K562 (cell line): Measurements from ENCODE around the gene EYA3. TPM values are rescaled to one million over a fixed set of nuclear protein-coding genes. Genes with fewer than 3 reads are reported as not detected.

Experiments used
- CCNT2 ChIP-seq: IDR thresholded peaks from 2 replicates; pipeline ENCODE4 v1.6.1; 2011; ENCODE audit warnings: borderline replicate concordance, low read depth, mild to moderate bottlenecking, moderate library complexity, mixed read lengths, low read length; ENCODE audit not compliant: insufficient read length; ENCODE audit errors: extremely low read depth
- KLF10 ChIP-seq: fragments of 250-450 bp; sonication (Bioruptor Pico); IDR thresholded peaks from 2 replicates; pipeline ENCODE4 v1.6.1; 2021; ENCODE audit warnings: matching md5 sums
- NELFE ChIP-seq: IDR thresholded peaks from 2 replicates; pipeline ENCODE4 v1.6.1; 2011; ENCODE audit warnings: mild to moderate bottlenecking; ENCODE audit not compliant: insufficient read depth, insufficient read length
- PHF8 ChIP-seq: fragments of 200-600 bp; sonication (generic); IDR thresholded peaks from 2 replicates; pipeline ENCODE4 v1.6.1; 2012; ENCODE audit warnings: mixed run types, mild to moderate bottlenecking, inconsistent platforms, low read length, moderate library complexity, borderline replicate concordance
- RBM15 ChIP-seq: fragments of 200-400 bp; formaldehyde crosslinking; IDR thresholded peaks from 2 replicates; pipeline ENCODE4 v1.6.1; 2018; ENCODE audit warnings: mild to moderate bottlenecking, low read length, moderate library complexity; ENCODE audit not compliant: insufficient read depth
- SAFB ChIP-seq: fragments of 200-400 bp; formaldehyde crosslinking; IDR thresholded peaks from 2 replicates; pipeline ENCODE4 v1.6.1; 2017; ENCODE audit warnings: low read depth, low read length, borderline replicate concordance
- SRSF3 ChIP-seq: fragments of 200-400 bp; formaldehyde crosslinking; IDR thresholded peaks from 2 replicates; pipeline ENCODE4 v1.6.1; 2016; ENCODE audit warnings: mild to moderate bottlenecking, low read length, moderate library complexity; ENCODE audit not compliant: insufficient read depth
- STAG1 ChIP-seq: sonication (generic); formaldehyde crosslinking; IDR thresholded peaks from 2 replicates; pipeline ENCODE4 v1.5.0; 2020; ENCODE audit warnings: missing genetic modification reagents, borderline replicate concordance
- XRCC4 ChIP-seq: IDR thresholded peaks from one replicate; pipeline ENCODE4 v1.6.1; 2011; ENCODE audit not compliant: insufficient read depth, insufficient read length; ENCODE audit errors: extremely low read depth
- YY1 ChIP-seq, 3 experiments: IDR thresholded peaks; 2 replicates each; pipeline ENCODE4 v1.6.1; 2011; ENCODE audit warnings: low read length in 2 of 3, mild to moderate bottlenecking in 2 of 3, moderate library complexity in 2 of 3, borderline replicate concordance in 1 of 3, control low read depth in 1 of 3, low read depth in 1 of 3; ENCODE audit not compliant: insufficient read depth in 3 of 3, insufficient replicate concordance in 2 of 3, control insufficient read depth in 1 of 3, insufficient read length in 1 of 3; ENCODE audit errors: extremely low read depth in 1 of 3
- ZNF561 ChIP-seq: fragments of 450-650 bp; formaldehyde crosslinking; conservative IDR thresholded peaks from 2 replicates; pipeline ENCODE4 v1.4.0; 2020; ENCODE audit warnings: mild to moderate bottlenecking, moderate library complexity
- polyA plus RNA-seq, 8 experiments: library from polyadenylated mRNA; depleted of rRNA in 4 of 8; stranded (reverse) in 5 of 8; unstranded in 3 of 8; fragments of >200 nt; fragmentation: Nextera tagmentation in 2 of 8; fragmentation: Illumina TruSeq in 1 of 8; extraction: Ambion mirVana in 2 of 8; extraction: Trizol in 1 of 8; gene quantifications; 2 replicates each; pipeline versions ENCODE4 v1.2.1 to v1.2.3, GENCODE V29; 2011 to 2014; ENCODE audit warnings: inconsistent platforms in 1 of 8, missing spikeins in 1 of 8
- total RNA-seq, 7 experiments: library from RNA; depleted of rRNA in 6 of 7; stranded (reverse); fragments of >200 nt in 6 of 7; fragmentation: Illumina TruSeq in 2 of 7; extraction: Trizol in 2 of 7; gene quantifications; 2 replicates each; pipeline versions ENCODE4 v1.2.1 to v1.2.3, GENCODE V29; 2011 to 2021; ENCODE audit warnings: low replicate concordance in 1 of 7
- TF ChIP-seq, protein P1 (sequence below): fragments of 250-450 bp; sonication (Bioruptor Pico); IDR thresholded peaks from 2 replicates; pipeline ENCODE4 v1.5.1; 2021; ENCODE audit warnings: mild to moderate bottlenecking
- TF ChIP-seq, protein P2 (sequence below): fragments of 200-600 bp; sonication (generic); IDR thresholded peaks from one replicate; pipeline ENCODE4 v1.6.1; 2012; ENCODE audit warnings: mild to moderate bottlenecking, low read depth, low read length, inconsistent platforms

The EYA3 gene
- total and polyA plus RNA-seq, 9 of the 15 experiments (the other 6 are each of a cell fraction or from before 2014, with no cell fraction given) = 21.7 to 64.0 (median 43.6) TPM

DNA sequence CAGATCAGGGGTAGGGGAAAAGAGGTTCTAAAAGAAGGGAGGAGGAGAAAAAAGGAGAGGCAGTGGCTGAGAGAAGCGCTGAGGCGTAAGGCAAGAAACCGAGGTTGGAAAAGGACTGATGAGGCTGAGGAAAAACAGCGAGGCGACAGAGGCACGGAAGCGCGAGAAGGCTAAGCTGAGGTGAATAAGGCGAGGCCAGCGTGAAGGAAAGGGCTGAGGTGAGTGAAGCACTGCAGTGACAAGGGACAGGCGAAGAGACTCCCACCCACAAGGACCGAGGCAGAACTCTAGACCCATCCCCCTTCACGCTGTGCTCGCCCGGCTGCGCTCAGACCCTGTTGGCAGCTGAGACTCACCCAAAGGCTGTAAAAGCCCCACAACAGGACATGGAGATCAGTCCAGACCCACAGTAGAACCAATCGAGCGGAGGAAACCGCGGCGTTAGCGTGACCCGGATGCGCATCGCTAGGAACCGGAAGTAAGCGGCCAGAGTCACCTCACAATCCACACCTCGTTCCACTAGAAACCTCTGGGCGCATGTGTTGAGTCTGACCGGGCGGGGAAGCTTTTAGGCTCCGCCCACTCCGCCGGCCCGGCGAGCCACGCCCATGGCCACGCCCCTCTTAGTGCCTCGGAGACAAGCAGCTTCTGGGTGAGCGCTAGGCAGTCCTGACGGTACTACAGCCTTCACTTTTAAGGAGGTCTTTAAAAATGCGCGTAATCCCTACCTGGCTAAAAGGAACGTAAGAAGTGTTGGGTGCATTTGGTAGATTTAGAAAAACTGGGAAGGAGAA, at the start of gene EYA3 (continued):
- TF ChIP-seq YY1 (IDR thresholded peaks at IDR 0.05; ENCODE audit: borderline replicate concordance in 1 of 3, control insufficient read depth in 1 of 3, extremely low read depth in 1 of 3, insufficient read depth in 3 of 3, insufficient read length in 1 of 3, insufficient replicate concordance in 2 of 3, low read depth in 1 of 3, low read length in 2 of 3) (peak in 1 of 3 experiments; percentile 66), STAG1 (CRISPR knock-in tag) (no peak), KLF10 (CRISPR knock-in tag) (no peak), CCNT2 (peak; percentile 45), NELFE (no peak), SAFB (no peak), SRSF3 (no peak), PHF8 (peak; percentile 94; the same call in 1 of the 2 replicates), ZNF561 (0 out of 2 replicates have a peak, but pooled peaks have one; percentile 36), XRCC4 (no peak), RBM15 (no peak)
- TF ChIP-seq, protein P1, sequence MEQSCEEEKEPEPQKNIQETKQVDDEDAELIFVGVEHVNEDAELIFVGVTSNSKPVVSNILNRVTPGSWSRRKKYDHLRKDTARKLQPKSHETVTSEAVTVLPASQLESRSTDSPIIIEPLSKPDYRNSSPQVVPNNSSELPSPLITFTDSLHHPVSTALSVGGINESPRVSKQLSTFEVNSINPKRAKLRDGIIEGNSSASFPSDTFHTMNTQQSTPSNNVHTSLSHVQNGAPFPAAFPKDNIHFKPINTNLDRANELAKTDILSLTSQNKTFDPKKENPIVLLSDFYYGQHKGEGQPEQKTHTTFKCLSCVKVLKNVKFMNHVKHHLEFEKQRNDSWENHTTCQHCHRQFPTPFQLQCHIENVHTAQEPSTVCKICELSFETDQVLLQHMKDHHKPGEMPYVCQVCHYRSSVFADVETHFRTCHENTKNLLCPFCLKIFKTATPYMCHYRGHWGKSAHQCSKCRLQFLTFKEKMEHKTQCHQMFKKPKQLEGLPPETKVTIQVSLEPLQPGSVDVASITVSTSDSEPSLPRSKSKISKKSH (CRISPR knock-in tag) = no peak
- TF ChIP-seq, protein P2, sequence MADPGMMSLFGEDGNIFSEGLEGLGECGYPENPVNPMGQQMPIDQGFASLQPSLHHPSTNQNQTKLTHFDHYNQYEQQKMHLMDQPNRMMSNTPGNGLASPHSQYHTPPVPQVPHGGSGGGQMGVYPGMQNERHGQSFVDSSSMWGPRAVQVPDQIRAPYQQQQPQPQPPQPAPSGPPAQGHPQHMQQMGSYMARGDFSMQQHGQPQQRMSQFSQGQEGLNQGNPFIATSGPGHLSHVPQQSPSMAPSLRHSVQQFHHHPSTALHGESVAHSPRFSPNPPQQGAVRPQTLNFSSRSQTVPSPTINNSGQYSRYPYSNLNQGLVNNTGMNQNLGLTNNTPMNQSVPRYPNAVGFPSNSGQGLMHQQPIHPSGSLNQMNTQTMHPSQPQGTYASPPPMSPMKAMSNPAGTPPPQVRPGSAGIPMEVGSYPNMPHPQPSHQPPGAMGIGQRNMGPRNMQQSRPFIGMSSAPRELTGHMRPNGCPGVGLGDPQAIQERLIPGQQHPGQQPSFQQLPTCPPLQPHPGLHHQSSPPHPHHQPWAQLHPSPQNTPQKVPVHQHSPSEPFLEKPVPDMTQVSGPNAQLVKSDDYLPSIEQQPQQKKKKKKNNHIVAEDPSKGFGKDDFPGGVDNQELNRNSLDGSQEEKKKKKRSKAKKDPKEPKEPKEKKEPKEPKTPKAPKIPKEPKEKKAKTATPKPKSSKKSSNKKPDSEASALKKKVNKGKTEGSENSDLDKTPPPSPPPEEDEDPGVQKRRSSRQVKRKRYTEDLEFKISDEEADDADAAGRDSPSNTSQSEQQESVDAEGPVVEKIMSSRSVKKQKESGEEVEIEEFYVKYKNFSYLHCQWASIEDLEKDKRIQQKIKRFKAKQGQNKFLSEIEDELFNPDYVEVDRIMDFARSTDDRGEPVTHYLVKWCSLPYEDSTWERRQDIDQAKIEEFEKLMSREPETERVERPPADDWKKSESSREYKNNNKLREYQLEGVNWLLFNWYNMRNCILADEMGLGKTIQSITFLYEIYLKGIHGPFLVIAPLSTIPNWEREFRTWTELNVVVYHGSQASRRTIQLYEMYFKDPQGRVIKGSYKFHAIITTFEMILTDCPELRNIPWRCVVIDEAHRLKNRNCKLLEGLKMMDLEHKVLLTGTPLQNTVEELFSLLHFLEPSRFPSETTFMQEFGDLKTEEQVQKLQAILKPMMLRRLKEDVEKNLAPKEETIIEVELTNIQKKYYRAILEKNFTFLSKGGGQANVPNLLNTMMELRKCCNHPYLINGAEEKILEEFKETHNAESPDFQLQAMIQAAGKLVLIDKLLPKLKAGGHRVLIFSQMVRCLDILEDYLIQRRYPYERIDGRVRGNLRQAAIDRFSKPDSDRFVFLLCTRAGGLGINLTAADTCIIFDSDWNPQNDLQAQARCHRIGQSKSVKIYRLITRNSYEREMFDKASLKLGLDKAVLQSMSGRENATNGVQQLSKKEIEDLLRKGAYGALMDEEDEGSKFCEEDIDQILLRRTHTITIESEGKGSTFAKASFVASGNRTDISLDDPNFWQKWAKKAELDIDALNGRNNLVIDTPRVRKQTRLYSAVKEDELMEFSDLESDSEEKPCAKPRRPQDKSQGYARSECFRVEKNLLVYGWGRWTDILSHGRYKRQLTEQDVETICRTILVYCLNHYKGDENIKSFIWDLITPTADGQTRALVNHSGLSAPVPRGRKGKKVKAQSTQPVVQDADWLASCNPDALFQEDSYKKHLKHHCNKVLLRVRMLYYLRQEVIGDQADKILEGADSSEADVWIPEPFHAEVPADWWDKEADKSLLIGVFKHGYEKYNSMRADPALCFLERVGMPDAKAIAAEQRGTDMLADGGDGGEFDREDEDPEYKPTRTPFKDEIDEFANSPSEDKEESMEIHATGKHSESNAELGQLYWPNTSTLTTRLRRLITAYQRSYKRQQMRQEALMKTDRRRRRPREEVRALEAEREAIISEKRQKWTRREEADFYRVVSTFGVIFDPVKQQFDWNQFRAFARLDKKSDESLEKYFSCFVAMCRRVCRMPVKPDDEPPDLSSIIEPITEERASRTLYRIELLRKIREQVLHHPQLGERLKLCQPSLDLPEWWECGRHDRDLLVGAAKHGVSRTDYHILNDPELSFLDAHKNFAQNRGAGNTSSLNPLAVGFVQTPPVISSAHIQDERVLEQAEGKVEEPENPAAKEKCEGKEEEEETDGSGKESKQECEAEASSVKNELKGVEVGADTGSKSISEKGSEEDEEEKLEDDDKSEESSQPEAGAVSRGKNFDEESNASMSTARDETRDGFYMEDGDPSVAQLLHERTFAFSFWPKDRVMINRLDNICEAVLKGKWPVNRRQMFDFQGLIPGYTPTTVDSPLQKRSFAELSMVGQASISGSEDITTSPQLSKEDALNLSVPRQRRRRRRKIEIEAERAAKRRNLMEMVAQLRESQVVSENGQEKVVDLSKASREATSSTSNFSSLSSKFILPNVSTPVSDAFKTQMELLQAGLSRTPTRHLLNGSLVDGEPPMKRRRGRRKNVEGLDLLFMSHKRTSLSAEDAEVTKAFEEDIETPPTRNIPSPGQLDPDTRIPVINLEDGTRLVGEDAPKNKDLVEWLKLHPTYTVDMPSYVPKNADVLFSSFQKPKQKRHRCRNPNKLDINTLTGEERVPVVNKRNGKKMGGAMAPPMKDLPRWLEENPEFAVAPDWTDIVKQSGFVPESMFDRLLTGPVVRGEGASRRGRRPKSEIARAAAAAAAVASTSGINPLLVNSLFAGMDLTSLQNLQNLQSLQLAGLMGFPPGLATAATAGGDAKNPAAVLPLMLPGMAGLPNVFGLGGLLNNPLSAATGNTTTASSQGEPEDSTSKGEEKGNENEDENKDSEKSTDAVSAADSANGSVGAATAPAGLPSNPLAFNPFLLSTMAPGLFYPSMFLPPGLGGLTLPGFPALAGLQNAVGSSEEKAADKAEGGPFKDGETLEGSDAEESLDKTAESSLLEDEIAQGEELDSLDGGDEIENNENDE = no peak
